Fibroblast of lung (primary cell): Measurements from ENCODE around the gene WTAP. TPM values are rescaled to one million over a fixed set of nuclear protein-coding genes. Genes with fewer than 3 reads are reported as not detected.

ENCODE experiments used
- DNase-seq, 2 donors: peaks; one replicate each; pipeline versions ENCODE4 v3.0.0 to v3.0.0-alpha.2; 2010; ENCODE audit warnings: low read depth in 2 of 2
- H2AFZ ChIP-seq: 2 replicates; pipeline ENCODE4 v1.5.1; 2012; ENCODE audit warnings: low read length, control low read depth, inconsistent platforms
- H3K27ac ChIP-seq: 2 replicates; pipeline ENCODE4 v1.5.1; 2011; ENCODE audit warnings: low read length, control low read depth; ENCODE audit not compliant: insufficient read depth
- H3K27me3 ChIP-seq: 2 replicates; pipeline ENCODE4 v1.5.1; 2011; ENCODE audit warnings: mild to moderate bottlenecking, low read length; ENCODE audit not compliant: control insufficient read depth, insufficient read depth
- H3K36me3 ChIP-seq: 2 replicates; pipeline ENCODE4 v1.5.1; 2011; ENCODE audit warnings: low read length; ENCODE audit not compliant: control insufficient read depth, insufficient read depth
- H3K4me1 ChIP-seq: 2 replicates; pipeline ENCODE4 v1.5.1; 2011; ENCODE audit warnings: low read length; ENCODE audit not compliant: control insufficient read depth, insufficient read depth; ENCODE audit errors: extremely low read depth
- H3K4me2 ChIP-seq: 2 replicates; pipeline ENCODE4 v1.5.1; 2011; ENCODE audit warnings: low read length, control low read depth; ENCODE audit not compliant: insufficient read depth; ENCODE audit errors: extremely low read depth
- H3K4me3 ChIP-seq, 4 experiments: fragments of 200-600 bp in 1 of 4; sonication (generic) in 1 of 4; replicated peaks in 1 of 4; 2 replicates each; pipeline ENCODE4 v1.5.1; 2011 to 2016; ENCODE audit warnings: low read length in 4 of 4, low read depth in 3 of 4, mild to moderate bottlenecking in 3 of 4, control low read depth in 2 of 4, inconsistent platforms in 1 of 4, mixed read lengths in 1 of 4; ENCODE audit not compliant: insufficient read depth in 1 of 4; ENCODE audit errors: control extremely low read depth in 1 of 4
- H3K79me2 ChIP-seq: 2 replicates; pipeline ENCODE4 v1.5.1; 2012; ENCODE audit warnings: mild to moderate bottlenecking, low read length, inconsistent platforms; ENCODE audit not compliant: control insufficient read depth, insufficient read depth
- H3K9ac ChIP-seq: 2 replicates; pipeline ENCODE4 v1.5.1; 2011; ENCODE audit warnings: mild to moderate bottlenecking, low read length, control low read depth; ENCODE audit not compliant: insufficient read depth
- H3K9me3 ChIP-seq: 2 replicates; pipeline ENCODE4 v1.5.1; 2012; ENCODE audit warnings: low read depth, low read length; ENCODE audit not compliant: control insufficient read depth, insufficient read depth
- H4K20me1 ChIP-seq: 2 replicates; pipeline ENCODE4 v1.5.1; 2011; ENCODE audit warnings: low read length; ENCODE audit not compliant: control insufficient read depth, insufficient read depth; ENCODE audit errors: extremely low read depth
- CTCF ChIP-seq, 2 donors: IDR thresholded peaks in 1 of 2; conservative IDR thresholded peaks in 1 of 2; 1 replicate in 1 of 2; 2 replicates in 1 of 2; pipeline ENCODE4 v1.5.1; 2011 to 2012; ENCODE audit warnings: low read length in 2 of 2, control low read depth in 1 of 2, inconsistent platforms in 1 of 2, low read depth in 1 of 2, mild to moderate bottlenecking in 1 of 2
- EZH2 ChIP-seq: IDR thresholded peaks from 2 replicates; pipeline ENCODE4 v1.5.1; 2012; ENCODE audit warnings: low read length, control low read depth, mild to moderate bottlenecking; ENCODE audit errors: missing control alignments
- polyA plus RNA-seq, 2 donors: library from polyadenylated mRNA; depleted of rRNA in 1 of 2; stranded (reverse) in 1 of 2; unstranded in 1 of 2; fragments of >200 nt; gene quantifications; 2 replicates each; pipeline ENCODE4 v1.2.1, GENCODE V29; 2011 to 2012; ENCODE audit warnings: missing spikeins in 1 of 2
- total RNA-seq: library from RNA; depleted of rRNA; stranded (reverse); fragments of >200 nt; gene quantifications from 2 replicates; pipeline ENCODE4 v1.2.1, GENCODE V29; 2014

WTAP gene
- total and polyA plus RNA-seq, 2 donors (not counting 1 experiment from before 2014, with no cell fraction given) = 52.7 to 124 TPM

DNA sequence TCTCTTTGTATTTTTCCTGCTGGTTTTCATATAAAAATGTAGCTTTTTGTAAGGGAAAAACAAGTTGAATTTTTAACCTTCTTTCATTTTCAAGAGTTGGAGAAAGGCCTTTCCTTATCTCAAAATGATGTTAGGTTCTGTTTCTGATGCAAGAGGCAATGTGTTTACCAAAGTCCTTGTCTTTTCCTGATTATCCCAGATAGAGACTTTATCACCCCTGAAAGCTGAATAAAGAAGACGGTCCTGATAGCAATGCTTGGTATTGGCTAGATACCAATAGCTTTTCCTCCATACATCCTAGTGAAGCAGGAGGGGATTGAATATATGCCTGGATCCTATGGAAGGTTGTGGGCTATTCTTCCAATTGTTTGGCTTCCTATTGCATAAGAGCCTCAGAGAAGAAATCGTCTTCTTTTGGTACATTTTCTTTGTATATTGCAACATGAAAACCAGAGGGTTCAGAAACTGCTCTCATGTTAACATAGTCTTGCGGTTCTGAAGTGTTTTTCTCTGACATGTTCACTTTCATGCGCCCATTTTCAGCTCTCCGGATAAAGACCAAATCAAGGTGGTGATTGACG is 78.2 kb downstream of the WTAP start:
- no peaks in the 10 kb centered on the region for H3K27me3 ChIP-seq
- H3K4me1 ChIP-seq = no peaks in the 10 kb centered on the region
- no peaks in the 10 kb centered on the region for H3K9me3 ChIP-seq
- H3K27ac ChIP-seq = no peak overlapping the region
- no peak overlapping the region for H2AFZ ChIP-seq
- no peaks in the 10 kb centered on the region for H4K20me1 ChIP-seq
- no peak for DNase-seq
- no peaks in the 10 kb centered on the region for H3K36me3 ChIP-seq
- H3K79me2 ChIP-seq = no peaks in the 10 kb centered on the region
- no peak overlapping the region for H3K9ac ChIP-seq
- TF ChIP-seq EZH2 (no peak), CTCF (conservative IDR thresholded peaks at IDR 0.05 in 1 of 2, IDR thresholded peaks at IDR 0.05 in 1 of 2; ENCODE audit: low read depth in 1 of 2, low read length in 2 of 2) (no peak)
- H3K4me2 ChIP-seq = no peak overlapping the region
- no peak overlapping the region for H3K4me3 ChIP-seq

Other genes starting within 250 kb of the WTAP start
- gene SOD2, start 34.3 kb upstream of the WTAP start, total RNA-seq = 1,311 and 1,558 TPM in 2 replicates
- 96.1 and 124 TPM in 2 replicates for gene SOD2, start 34.3 kb upstream of the WTAP start, polyA plus RNA-seq
- 37.5 and 121 TPM in 2 replicates for gene ACAT2, start 34.5 kb downstream of the WTAP start, total RNA-seq
- gene ACAT2, start 34.5 kb downstream of the WTAP start, polyA plus RNA-seq = 108 TPM in 2 replicates
- 200 and 231 TPM in 2 replicates for gene TCP1, start 62.1 kb downstream of the WTAP start, total RNA-seq
- gene TCP1, start 62.1 kb downstream of the WTAP start, polyA plus RNA-seq = 142 and 163 TPM in 2 replicates
- 80.4 and 82.7 TPM in 2 replicates for gene MRPL18, start 63.0 kb downstream of the WTAP start, total RNA-seq
- 87.1 and 101 TPM in 2 replicates for gene MRPL18, start 63.0 kb downstream of the WTAP start, polyA plus RNA-seq
- gene PNLDC1, start 72.8 kb downstream of the WTAP start, total RNA-seq = not detected in 2 replicates
- gene PNLDC1, start 72.8 kb downstream of the WTAP start, polyA plus RNA-seq = 0.09 TPM in 1 of 2 replicates, not detected in the other
- gene MAS1, start 163.5 kb downstream of the WTAP start, total RNA-seq = not detected in 2 replicates
- not detected in 2 replicates for gene MAS1, start 163.5 kb downstream of the WTAP start, polyA plus RNA-seq
- gene IGF2R, start 241.6 kb downstream of the WTAP start, total RNA-seq = 233 and 300 TPM in 2 replicates
- 37.6 and 48.5 TPM in 2 replicates for gene IGF2R, start 241.6 kb downstream of the WTAP start, polyA plus RNA-seq